ENCODE results near the gene BCS1L. TPM values are rescaled to one million over a fixed set of nuclear protein-coding genes. Genes with fewer than 3 reads are reported as not detected.

BCS1L gene
- total RNA-seq, 3 donors from 2014 or later, result 32.9 to 54.0 (median 39.8) TPM

DNA sequence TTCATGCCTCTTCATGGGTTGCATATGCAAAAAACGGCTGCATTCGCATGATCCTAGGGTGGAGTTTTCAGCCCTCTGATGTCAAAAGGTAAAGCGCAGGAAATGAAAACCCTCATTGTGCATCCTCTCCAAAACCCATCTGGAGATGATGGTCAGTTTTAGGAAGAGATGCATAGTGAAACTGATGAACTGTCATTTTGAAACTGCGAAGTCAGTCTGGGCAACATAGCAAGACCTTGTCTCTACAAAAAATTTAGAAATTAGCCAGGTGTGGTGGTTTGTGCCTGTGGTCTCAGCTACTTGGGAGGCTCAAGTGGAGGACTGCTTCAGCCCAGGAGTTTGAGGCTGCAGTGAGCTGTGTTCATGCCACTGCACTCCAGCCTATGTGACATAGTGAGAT lies 48.6 kb downstream of the BCS1L start:
- no peak for ATAC-seq
- no peak overlapping the region for H3K4me3 ChIP-seq
- H3K9me3 ChIP-seq, result no peaks in the 10 kb centered on the region
- H3K4me1 ChIP-seq (ENCODE audit: low read depth), result peaks cover 3% of the 10 kb centered on the region
- intact Hi-C loops (cut with DNase I, micrococcal nuclease), result no loop called here
- no peaks in the 10 kb centered on the region for H3K36me3 ChIP-seq (ENCODE audit: low read depth)
- TF ChIP-seq, protein P1, sequence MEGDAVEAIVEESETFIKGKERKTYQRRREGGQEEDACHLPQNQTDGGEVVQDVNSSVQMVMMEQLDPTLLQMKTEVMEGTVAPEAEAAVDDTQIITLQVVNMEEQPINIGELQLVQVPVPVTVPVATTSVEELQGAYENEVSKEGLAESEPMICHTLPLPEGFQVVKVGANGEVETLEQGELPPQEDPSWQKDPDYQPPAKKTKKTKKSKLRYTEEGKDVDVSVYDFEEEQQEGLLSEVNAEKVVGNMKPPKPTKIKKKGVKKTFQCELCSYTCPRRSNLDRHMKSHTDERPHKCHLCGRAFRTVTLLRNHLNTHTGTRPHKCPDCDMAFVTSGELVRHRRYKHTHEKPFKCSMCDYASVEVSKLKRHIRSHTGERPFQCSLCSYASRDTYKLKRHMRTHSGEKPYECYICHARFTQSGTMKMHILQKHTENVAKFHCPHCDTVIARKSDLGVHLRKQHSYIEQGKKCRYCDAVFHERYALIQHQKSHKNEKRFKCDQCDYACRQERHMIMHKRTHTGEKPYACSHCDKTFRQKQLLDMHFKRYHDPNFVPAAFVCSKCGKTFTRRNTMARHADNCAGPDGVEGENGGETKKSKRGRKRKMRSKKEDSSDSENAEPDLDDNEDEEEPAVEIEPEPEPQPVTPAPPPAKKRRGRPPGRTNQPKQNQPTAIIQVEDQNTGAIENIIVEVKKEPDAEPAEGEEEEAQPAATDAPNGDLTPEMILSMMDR (IDR thresholded peaks at IDR 0.05), result no peak
- DNase-seq, result no peak

- Histone ChIP-seq H3K4me1 (ENCODE audit: low read depth) (peaks cover 3% of the 10 kb centered on the region), H3K36me3 (ENCODE audit: low read depth) (no peaks in the 10 kb centered on the region), H3K9me3 (no peaks in the 10 kb centered on the region), H3K4me3 (no peak overlapping the region)
- DNase-seq (no peak), ATAC-seq (no peak)
- intact Hi-C loops (cut with DNase I, micrococcal nuclease), result loop anchor here in 1 of 2 donors (5.0 kb wide), 1 partner anchor 137 kb away; no protein-coding TSS in a partner anchor
- TF ChIP-seq, protein P1 (IDR thresholded peaks at IDR 0.05), result no peak
Observed at GRCh38 chr2:218709908-218710307, 50.4 kb downstream of the BCS1L start.

GRCh38 chr2:218710334-218710686 lies 50.8 kb downstream of the BCS1L start:
- peaks cover 3% of the 10 kb centered on the region for H3K4me1 ChIP-seq (ENCODE audit: low read depth)
- intact Hi-C loops (cut with DNase I, micrococcal nuclease), result loop anchor here in 1 of 2 donors (5.0 kb wide), 1 partner anchor 137 kb away; no protein-coding TSS in a partner anchor
- no peak overlapping the region for H3K4me3 ChIP-seq
- H3K36me3 ChIP-seq (ENCODE audit: low read depth), result no peaks in the 10 kb centered on the region
- no peaks in the 10 kb centered on the region for H3K9me3 ChIP-seq
- TF ChIP-seq, protein P1 (IDR thresholded peaks at IDR 0.05), result no peak
- ATAC-seq (no peak), DNase-seq (no peak)

DNA sequence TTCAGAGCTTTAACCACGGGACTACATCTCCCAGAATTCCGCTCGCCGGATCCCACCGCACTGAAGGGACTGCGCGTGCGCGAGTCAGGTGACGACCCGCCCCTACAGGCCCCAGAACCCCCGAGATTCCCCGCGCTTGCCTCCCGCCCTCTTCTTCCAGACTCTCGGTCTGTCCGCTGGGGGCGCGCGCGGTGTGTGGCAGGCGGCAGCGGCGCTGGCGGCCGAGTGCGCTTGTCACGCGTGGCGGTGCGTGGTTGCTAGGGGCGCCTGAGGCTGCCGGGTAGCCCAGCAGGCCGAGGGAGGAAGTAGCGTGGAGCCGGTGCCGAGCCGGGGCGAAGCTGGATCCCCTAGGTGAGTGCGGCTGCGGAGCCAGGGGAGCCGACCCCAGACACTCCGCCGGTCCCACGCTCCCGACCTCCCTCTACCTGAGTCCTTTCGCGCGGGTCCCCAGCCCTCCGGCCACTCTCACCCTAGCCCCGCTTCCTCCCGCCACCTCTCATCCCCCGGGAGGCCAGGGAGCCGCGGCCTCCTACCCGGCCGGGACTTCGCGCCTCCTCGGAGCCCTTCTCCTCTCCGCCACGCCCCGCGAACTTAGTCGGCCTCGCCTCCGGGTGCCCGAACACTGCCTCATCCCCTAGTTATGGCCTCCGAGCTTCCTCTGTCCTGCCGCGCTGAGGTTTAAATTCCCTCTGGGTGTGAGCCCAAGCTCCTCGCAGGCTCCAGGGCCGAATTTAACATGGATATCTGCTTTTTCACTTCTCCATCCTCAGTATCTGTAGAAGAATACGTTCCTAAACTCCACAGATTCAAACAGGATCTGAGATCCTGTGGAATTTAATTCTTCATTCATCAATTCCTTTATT lies 51.4 kb downstream of the BCS1L start, which contains the start of gene TTLL4:
TSS of gene TTLL4 (plus strand) at position 149 of the 863 bp plus-strand sequence. CDS start 26,842 bp downstream, outside the sequence.
- TF ChIP-seq, protein P1 (IDR thresholded peaks at IDR 0.05), result peak; percentile 96
- no peaks in the 10 kb centered on the region for H3K9me3 ChIP-seq
- H3K36me3 ChIP-seq (ENCODE audit: low read depth), result no peaks in the 10 kb centered on the region
- H3K4me3 ChIP-seq, result peak within 1 kb of the TSS; percentile 43
- ATAC-seq (peak; percentile 99), DNase-seq (peak; percentile 97 to 99 (median 98))
- intact Hi-C loops (cut with DNase I, micrococcal nuclease), result loop anchor here in 1 of 2 donors (5.0 kb wide), 1 partner anchor 136 kb away; no protein-coding TSS in a partner anchor
- peaks cover 3% of the 10 kb centered on the region for H3K4me1 ChIP-seq (ENCODE audit: low read depth)

DNA sequence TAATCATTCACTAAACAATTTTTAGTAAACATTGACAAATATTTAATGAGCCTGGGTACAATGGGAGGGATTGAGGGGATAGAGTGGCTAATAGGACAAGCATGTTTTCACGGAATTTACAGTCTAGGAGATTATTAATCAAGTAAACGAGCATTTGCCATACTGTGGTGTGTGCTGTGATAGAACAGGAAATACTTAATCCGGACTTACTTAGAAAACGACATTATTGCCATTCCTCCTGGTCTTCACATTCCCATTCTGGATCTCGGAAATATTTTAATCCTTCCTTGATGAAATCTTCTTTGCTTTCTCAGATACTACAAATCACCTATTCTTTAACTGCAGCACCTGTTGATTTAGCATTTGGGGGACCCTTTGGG lies 52.1 kb downstream of the BCS1L start:
- Histone ChIP-seq H3K4me1 (ENCODE audit: low read depth) (peaks cover 3% of the 10 kb centered on the region), H3K9me3 (no peaks in the 10 kb centered on the region), H3K4me3 (no peak overlapping the region), H3K36me3 (ENCODE audit: low read depth) (no peaks in the 10 kb centered on the region)
- intact Hi-C loops (cut with DNase I, micrococcal nuclease), result loop anchor here in 1 of 2 donors (5.0 kb wide), 1 partner anchor 136 kb away; no protein-coding TSS in a partner anchor
- DNase-seq (no peak), ATAC-seq (no peak)
- TF ChIP-seq, protein P1 (IDR thresholded peaks at IDR 0.05), result no peak

Other genes with a start within 250 kb of the BCS1L start
- 100 to 1,000 TPM; 194 to 550 (median 341) TPM for gene VIL1, start 240.6 kb upstream of the BCS1L start, total RNA-seq
- 10 to 100 TPM; 11.5 to 14.3 (median 11.6) TPM for gene USP37, start 91.3 kb upstream of the BCS1L start, total RNA-seq
- gene CNOT9, start 90.8 kb upstream of the BCS1L start, total RNA-seq, result 10 to 100 TPM; 31.0 to 41.8 (median 37.8) TPM
- 10 to 100 TPM in 1 of 3 donors, 1 to 10 TPM in 2; 1.2 to 41.2 (median 2.2) TPM for gene PLCD4, start 51.8 kb upstream of the BCS1L start, total RNA-seq
- 10 to 100 TPM; 16.4 to 25.0 (median 19.7) TPM for gene ZNF142, start 60 bp upstream of the BCS1L start, total RNA-seq
- 10 to 100 TPM; 11.5 to 21.2 (median 15.5) TPM for gene RNF25, start 12.3 kb downstream of the BCS1L start, total RNA-seq
- 10 to 100 TPM; 24.6 to 48.5 (median 35.1) TPM for gene STK36, start 12.4 kb downstream of the BCS1L start, total RNA-seq
- gene TTLL4, start 51.2 kb downstream of the BCS1L start, total RNA-seq, result 10 to 100 TPM; 21.0 to 30.1 (median 23.8) TPM
- gene CYP27A1, start 122.5 kb downstream of the BCS1L start, total RNA-seq, result 10 to 100 TPM; 31.0 to 70.0 (median 37.7) TPM
- not detected for gene PRKAG3, start 172.1 kb downstream of the BCS1L start, total RNA-seq
- gene WNT6, start 200.1 kb downstream of the BCS1L start, total RNA-seq, result 1 to 10 TPM in 1 of 3 donors, under 1 TPM in 2; 0.39 to 5.7 (median 0.41) TPM
- gene WNT10A, start 221.2 kb downstream of the BCS1L start, total RNA-seq, result 1 to 10 TPM in 1 of 3 donors, under 1 TPM in 2; 0.17 to 1.1 (median 0.22) TPM